Caki2 (cell line): ENCODE measurements around the gene SEMA3C. TPM values are rescaled to one million over a fixed set of nuclear protein-coding genes. Genes with fewer than 3 reads are reported as not detected.

Experiments
- DNase-seq: peaks from one replicate; pipeline ENCODE4 v3.0.0-alpha.2; 2015; ENCODE audit warnings: low read depth
- in situ Hi-C: cut with HindIII; loops from 2 replicates; pipeline ENCODE4 v1.10.0; 2016; ENCODE audit warnings: low sequenced_read_pairs, low pct_unique_long_range_greater_than_20kb, mixed read lengths
- total RNA-seq: library from RNA; depleted of rRNA; stranded (reverse); fragments of >200 nt; shearing (Covaris generic); gene quantifications from 2 replicates; pipeline ENCODE4 v1.2.3, GENCODE V29; 2014; ENCODE audit warnings: low replicate concordance

SEMA3C gene
- total RNA-seq, 1 experiment from 2014 or later = 69.8 TPM

- DNase-seq = no peak
Measured at GRCh38 chr7:80815733-80816132, 103.1 kb downstream of the SEMA3C start.

GRCh38 chr7:80809545-80809944 is 109.3 kb downstream of the SEMA3C start:
- no peak for DNase-seq
- in situ Hi-C loops = no loop called here

More at GRCh38 chr7:80815733-80816132, 103.1 kb downstream of the SEMA3C start:
- in situ Hi-C loops = no loop called here

GRCh38 chr7:80807166-80807900 is 111.5 kb downstream of the SEMA3C start:
- in situ Hi-C loops = no loop called here
- DNase-seq = no peak

GRCh38 chr7:80806663-80807062 is 112.2 kb downstream of the SEMA3C start:
- DNase-seq = no peak

DNA sequence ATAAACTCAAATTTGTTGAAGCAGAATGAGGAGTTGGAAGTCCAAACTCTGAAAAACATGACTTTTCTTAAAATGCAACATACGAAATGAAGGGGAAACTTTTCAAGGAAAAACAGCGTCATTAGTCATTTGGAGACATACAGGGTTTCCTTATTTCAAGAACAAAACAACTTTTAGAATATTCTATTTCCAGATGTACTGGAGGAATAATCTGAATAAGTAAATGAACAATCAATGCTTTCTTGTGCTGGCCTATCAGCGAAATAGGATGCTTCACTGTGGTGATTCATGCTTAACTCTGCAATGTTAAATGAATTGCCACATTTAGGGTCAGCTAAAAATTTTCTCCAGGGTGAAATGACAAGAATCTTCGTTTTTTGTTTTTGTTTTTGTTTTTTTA is 114.3 kb downstream of the SEMA3C start:
- no peak for DNase-seq
- in situ Hi-C loops = no loop called here

More at GRCh38 chr7:80806663-80807062, 112.2 kb downstream of the SEMA3C start:
- in situ Hi-C loops = no loop called here

DNA sequence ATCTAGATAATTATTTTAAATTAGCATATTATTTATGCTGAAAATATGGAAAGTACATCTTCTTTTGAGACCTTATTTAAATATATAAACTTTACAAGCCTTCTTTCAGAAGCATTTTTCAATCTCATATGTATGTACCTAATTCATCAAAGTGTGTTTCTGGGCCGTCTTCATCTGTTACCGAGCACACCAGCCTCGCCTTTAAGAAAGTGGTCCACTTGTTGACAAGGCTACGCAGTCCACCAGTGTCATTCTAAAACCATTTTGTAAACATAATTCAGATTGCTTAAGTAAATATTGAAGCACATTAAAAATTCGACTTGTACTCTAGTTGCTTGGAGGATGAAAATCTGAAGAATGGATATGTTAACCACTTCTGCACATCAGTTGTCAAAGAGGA is 116.3 kb downstream of the SEMA3C start:
- in situ Hi-C loops = no loop called here
- DNase-seq = no peak

DNA sequence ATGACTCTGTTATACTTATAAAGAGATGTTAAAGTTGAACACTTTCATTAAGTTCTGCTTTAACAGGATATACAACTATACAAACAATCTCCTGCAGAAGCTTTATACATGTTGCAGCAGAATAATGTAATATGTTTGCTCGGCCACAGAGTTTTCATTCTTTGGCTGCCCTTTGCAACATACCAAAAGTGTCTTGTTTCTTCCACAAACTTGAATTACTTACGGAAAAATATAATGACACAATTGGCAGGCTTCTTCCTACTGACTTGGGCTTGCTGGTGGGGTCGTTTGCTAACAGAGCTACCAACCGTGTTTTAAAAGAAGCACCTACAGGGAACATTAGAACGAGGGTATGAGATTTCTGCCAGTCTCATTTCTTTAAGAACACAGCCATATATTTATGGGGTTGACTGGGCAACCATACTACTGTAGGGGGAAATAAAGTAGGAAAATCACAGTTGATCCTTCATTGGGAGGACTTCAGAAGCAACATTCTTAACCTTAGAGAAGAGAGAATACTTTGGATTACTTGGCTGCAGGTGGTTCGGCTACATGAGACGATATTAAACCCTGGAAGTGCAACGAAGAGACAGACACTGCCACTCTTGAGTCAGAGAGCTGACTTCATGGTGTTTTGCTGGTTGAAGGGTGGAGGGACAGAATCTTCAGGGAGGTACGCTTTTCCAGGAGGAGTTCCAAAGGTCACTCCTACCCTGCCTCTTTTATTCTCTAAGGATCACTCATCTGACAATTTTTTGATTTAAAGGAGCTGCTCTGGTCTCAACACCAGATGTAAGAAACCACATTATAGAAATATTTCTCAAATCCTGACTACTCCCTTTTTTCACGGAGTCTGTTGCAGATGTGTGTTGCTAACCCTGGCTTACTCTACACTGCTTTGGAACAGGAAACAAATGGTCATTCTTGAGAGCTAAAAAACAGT is 123.9 kb downstream of the SEMA3C start:
- DNase-seq = no peak
- in situ Hi-C loops = no loop called here

DNA sequence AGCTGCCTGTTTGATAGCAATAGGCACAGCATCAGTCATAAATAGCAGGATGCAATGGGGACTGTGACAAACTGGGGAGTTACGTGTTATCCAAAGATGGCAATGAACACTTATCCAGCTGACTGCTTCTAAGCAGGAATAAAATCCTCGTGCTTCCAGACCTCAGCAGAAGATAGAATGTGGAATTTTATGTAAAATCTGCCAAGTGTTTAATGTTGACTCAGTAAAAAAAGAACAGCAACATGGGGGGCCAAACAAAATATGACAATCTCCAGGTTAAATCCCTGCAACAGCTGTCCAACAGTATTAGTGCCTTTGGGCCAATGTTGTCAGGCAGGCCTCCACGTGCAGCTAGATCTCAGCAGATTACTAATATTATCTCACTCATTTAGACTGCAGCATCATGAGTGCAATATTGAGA is 127.3 kb downstream of the SEMA3C start:
- no peak for DNase-seq
- in situ Hi-C loops = no loop called here

GRCh38 chr7:80790877-80791276 is 128.0 kb downstream of the SEMA3C start:
- DNase-seq = no peak
- in situ Hi-C loops = no loop called here

DNA sequence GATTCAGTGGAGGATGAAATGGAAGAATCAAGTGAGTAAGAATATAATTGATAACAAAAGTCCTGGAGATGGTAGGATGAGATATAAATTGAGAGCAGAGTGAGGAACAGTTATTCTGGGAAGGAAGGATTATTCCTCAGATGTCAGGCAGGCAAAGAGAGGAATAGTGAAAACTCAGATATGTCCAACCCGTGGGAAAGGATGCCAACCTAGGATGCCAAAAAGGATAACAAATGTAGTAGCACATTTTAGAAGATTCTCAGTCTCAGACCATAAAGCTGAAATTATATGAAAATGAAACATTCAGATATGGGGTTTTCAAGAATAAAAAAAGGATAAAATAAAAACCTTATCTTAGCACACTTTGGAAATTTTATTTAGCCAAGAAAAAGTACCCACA is 131.1 kb downstream of the SEMA3C start:
- in situ Hi-C loops = no loop called here
- DNase-seq = no peak

DNA sequence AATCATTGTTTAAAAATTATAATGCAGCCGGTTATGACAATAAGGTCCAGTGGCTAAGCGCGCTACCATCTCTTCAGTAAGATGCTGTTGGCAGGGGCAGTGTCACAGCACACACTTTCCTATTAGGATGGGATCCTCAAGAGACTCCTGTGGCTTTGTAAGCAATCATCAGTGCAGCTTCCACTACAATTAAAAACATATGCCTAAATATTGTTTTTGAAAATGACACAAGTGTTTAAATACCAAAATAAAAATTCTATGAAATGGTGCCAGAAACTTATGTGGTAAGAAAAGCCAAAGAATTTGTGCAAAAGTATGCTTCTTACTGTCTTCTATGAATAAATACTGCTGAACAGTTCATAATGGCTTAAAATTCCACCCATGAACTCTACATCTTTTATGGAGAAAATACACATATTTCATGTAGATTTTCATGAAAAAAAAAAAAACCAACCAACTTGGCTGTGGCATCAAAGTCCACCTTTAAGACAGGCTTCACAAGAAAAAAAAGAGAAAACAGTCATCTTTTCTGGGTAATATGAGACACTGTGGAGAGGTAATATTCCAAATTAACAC is 132.8 kb downstream of the SEMA3C start:
- in situ Hi-C loops = no loop called here
- no peak for DNase-seq

DNA sequence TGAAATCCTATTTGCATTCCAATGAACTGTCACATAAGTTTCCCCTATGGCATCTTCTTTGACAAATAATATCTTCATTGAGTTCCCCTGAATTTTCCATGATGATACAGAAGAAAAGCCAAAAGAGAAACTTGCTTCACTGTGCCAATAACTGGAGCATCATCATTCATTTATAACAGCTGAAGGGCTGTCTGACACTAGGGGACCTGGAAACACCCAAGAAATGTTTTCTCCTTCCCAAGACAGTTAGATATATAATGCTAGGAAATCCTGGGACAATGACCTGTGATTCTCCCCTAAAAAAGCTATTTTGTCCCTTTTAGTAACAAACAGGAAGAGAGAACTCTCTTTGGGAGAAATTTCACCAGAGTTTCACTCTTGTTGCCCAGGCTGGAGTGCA is 133.6 kb downstream of the SEMA3C start:
- DNase-seq = no peak
- in situ Hi-C loops = no loop called here

DNA sequence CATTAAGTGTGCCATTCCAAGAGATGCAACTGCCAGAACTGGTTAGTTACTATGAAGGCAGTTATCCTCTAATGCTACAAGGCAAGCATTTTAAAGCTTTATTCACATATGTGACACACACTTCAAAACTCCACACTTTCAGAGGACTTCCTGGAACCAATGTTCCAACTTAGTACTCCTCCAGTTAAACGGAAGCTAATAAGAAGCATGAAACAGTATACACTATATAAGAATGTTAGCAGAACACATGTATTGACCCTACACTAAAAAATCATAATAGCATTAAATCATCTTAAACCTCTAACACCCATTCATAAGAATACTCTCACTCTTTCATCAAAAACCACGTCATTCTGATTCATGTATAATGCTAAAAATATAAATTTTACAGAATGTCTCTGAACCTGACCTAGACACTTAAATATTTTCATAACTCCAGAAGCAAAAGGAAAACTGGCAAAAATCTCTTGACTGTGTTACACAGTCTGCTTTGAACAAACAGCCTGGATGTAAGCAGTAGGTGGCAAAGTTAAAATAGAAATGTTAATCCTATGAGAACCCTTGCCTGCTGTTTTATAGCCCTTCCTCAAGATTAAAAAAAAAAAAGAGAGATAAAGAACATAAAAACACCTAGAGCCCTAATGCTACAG is 135.0 kb downstream of the SEMA3C start:
- in situ Hi-C loops = no loop called here
- no peak for DNase-seq

DNA sequence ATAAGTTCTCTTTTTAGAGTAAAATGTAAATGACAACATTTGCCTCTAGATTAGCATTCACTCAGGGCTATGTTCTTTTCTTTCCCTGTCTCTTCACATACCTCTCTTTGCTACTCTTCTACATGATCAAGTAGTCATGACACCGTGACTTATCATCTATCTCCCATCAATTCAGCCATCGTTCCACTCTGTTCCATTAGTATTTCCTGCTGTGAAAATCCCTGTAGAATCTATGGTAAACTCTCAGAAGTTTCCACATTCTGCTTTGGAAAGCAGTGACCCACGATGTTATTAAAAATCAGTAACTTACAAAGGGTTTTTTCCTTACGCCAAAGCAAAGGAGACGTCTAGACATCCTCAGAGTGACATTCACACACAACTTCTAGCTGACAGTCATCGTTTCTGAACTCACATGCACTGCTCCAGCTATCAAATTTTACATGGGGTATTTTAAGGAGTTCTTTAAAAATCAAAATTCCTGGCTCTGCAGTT is 135.6 kb downstream of the SEMA3C start:
- in situ Hi-C loops = no loop called here
- DNase-seq = no peak

DNA sequence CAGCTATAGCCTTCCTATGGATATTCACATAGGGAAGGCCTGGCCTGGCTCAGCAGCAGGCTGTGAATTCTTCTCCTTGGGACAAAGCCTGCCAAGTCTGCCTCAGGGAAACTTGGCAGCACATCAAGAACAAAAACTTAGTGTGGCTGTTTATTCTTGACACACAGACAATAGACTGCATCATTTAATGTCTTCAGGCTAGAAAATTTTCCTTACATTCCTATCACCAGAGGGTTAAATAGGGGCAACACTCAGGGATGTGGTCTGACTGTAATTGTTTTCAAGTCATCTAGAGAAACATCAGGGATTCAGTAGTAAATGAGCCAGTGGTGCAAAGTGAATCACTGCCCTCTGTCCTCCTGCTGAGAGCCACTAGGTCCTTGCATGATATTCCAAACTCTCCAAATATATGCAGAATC is 137.3 kb downstream of the SEMA3C start:
- in situ Hi-C loops = no loop called here
- DNase-seq = peak; percentile 66

- in situ Hi-C loops = no loop called here
- DNase-seq = no peak
Measured at GRCh38 chr7:80781146-80781545, 137.7 kb downstream of the SEMA3C start.

DNA sequence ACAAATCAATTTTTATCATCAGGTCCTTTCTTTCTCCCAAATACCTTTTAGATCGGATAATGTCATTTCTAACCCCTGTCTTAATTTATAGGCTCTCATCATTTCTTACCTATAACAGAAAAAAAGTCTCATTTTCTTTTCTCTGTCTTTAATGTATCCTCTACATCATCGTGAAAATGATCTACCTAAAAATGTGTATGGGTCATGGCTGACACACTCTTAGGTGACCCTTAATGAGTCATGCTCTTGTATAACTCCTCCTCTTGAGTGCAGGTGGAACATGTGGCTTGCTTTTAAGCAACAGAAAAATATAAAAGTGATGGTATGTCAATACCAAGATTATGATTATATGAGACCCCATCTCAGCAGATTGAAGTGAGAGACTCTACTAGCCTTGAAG is 139.4 kb downstream of the SEMA3C start:
- DNase-seq = no peak
- in situ Hi-C loops = no loop called here

GRCh38 chr7:80775897-80776296 is 143.0 kb downstream of the SEMA3C start:
- in situ Hi-C loops = no loop called here
- DNase-seq = no peak
